ENCODE measurements around the gene OR51B2. TPM values are rescaled to one million over a fixed set of nuclear protein-coding genes. Genes with fewer than 3 reads are reported as not detected.
"Not testable (repeated sequence)": the region's sequence is repeated elsewhere in the genome, so short reads cannot be mapped to it uniquely, and the experiment has no call there.

The OR51B2 gene
- total RNA-seq = not detected

- no peak for ATAC-seq
Observed at GRCh38 chr11:5324197-5324596, at the start of gene OR51B2. TSS of gene OR51B2 (minus strand) at chr11:5324297. CDS start at chr11:5324297, 0 bp downstream.

- no peak for ATAC-seq
Observed at GRCh38 chr11:5369789-5370188, 45.7 kb upstream of the OR51B2 start.

- no peak for ATAC-seq
Observed at GRCh38 chr11:5368502-5369043, 44.5 kb upstream of the OR51B2 start.

- ATAC-seq = no peak
Observed at GRCh38 chr11:5367448-5368074, 43.5 kb upstream of the OR51B2 start.

- no peak for ATAC-seq
Observed at GRCh38 chr11:5366856-5367255, 42.8 kb upstream of the OR51B2 start.

- not testable (repeated sequence) for ATAC-seq
Observed at GRCh38 chr11:5366365-5366764, 42.3 kb upstream of the OR51B2 start.

- no peak for ATAC-seq
Observed at GRCh38 chr11:5364214-5364613, 40.1 kb upstream of the OR51B2 start.

GRCh38 chr11:5363679-5364078 is 39.6 kb upstream of the OR51B2 start:
- no peak for ATAC-seq

- ATAC-seq = no peak
Observed at GRCh38 chr11:5362017-5362625, 38.0 kb upstream of the OR51B2 start.

GRCh38 chr11:5356031-5356430 is 31.9 kb upstream of the OR51B2 start:
- ATAC-seq = not testable (repeated sequence)

GRCh38 chr11:5351208-5351607 is 27.1 kb upstream of the OR51B2 start, which contains the start of gene OR51B6:
TSS of gene OR51B6 (plus strand) at chr11:5351508. CDS start at chr11:5351508, 0 bp downstream.
- no peak for ATAC-seq

- ATAC-seq = no peak
Observed at GRCh38 chr11:5349550-5349949, 25.5 kb upstream of the OR51B2 start.

GRCh38 chr11:5348551-5349194 is 24.6 kb upstream of the OR51B2 start:
- ATAC-seq = no peak

- no peak for ATAC-seq
Observed at GRCh38 chr11:5345831-5346230, 21.7 kb upstream of the OR51B2 start.

GRCh38 chr11:5343474-5344335 is 19.6 kb upstream of the OR51B2 start, which contains the start of gene OR51B5:
TSS of gene OR51B5 (minus strand) at chr11:5343524. CDS start at chr11:5343524, 0 bp downstream.
- no peak for ATAC-seq

GRCh38 chr11:5339771-5340322 is 15.8 kb upstream of the OR51B2 start:
- ATAC-seq = no peak

GRCh38 chr11:5337253-5337652 is 13.2 kb upstream of the OR51B2 start:
- not testable (repeated sequence) for ATAC-seq

GRCh38 chr11:5336331-5336730 is 12.2 kb upstream of the OR51B2 start:
- no peak for ATAC-seq

- ATAC-seq = no peak
Observed at GRCh38 chr11:5335170-5335569, 11.1 kb upstream of the OR51B2 start.

- no peak for ATAC-seq
Observed at GRCh38 chr11:5317292-5317691, 6.8 kb downstream of the OR51B2 start.

GRCh38 chr11:5313326-5314023 is 10.6 kb downstream of the OR51B2 start:
- ATAC-seq = not testable (repeated sequence)

- no peak for ATAC-seq
Observed at GRCh38 chr11:5310423-5310822, 13.7 kb downstream of the OR51B2 start.

All from esophagus mucosa (tissue), 1 donor.